Left lung (tissue), 10 donors: ENCODE results near the gene MEGF9. TPM values are rescaled to one million over a fixed set of nuclear protein-coding genes. Genes with fewer than 3 reads are reported as not detected.

Source experiments
- ATAC-seq: fragments of 200-7000 bp; cut with Tn5 transposase; one replicate; pipeline ENCODE4 v1.9.1; 2020; ENCODE audit warnings: moderate library complexity
- DNase-seq, 4 donors: peaks; one replicate each; pipeline ENCODE4 v3.0.0-alpha.2; 2013 to 2020
- H3K27ac ChIP-seq, 2 donors: fragments of 200-600 bp; sonication (generic) in 1 of 2; one replicate each; pipeline versions ENCODE4 v1.5.0 to v1.8.0; 2020 to 2021
- H3K27me3 ChIP-seq, 2 donors: fragments of 200-600 bp; sonication (generic) in 1 of 2; one replicate each; pipeline versions ENCODE4 v1.5.0 to v1.8.0; 2020 to 2021
- H3K36me3 ChIP-seq, 2 donors: fragments of 200-600 bp; sonication (generic) in 1 of 2; one replicate each; pipeline versions ENCODE4 v1.5.0 to v1.8.0; 2020 to 2021
- H3K4me1 ChIP-seq, 2 donors: fragments of 200-600 bp; one replicate each; pipeline ENCODE4 v1.8.0; 2021
- H3K4me3 ChIP-seq, 2 donors: fragments of 200-600 bp; sonication (generic) in 1 of 2; one replicate each; pipeline versions ENCODE4 v1.5.0 to v1.8.0; 2020 to 2021; ENCODE audit warnings: mild to moderate bottlenecking in 1 of 2
- H3K9me3 ChIP-seq, 2 donors: fragments of 200-600 bp; sonication (generic) in 1 of 2; one replicate each; pipeline versions ENCODE4 v1.5.0 to v1.8.0; 2020 to 2021
- CTCF ChIP-seq, 2 donors: fragments of 200-600 bp; sonication (generic) in 1 of 2; IDR thresholded peaks; one replicate each; pipeline versions ENCODE4 v1.5.0 to v1.8.0; 2021; ENCODE audit warnings: antibody characterized with exemption in 2 of 2
- intact Hi-C, 2 donors: fragments of 100-400 bp; cut with DNase I; formaldehyde crosslinking; loops; one replicate each; pipeline versions ENCODE4 v1.11.2 to v1.14.2; 2022
- polyA plus RNA-seq, 6 donors: library from polyadenylated mRNA; unstranded; fragments of 120-200 nt; gene quantifications; one replicate each; pipeline ENCODE4 v1.2.1, GENCODE V29; 2013; ENCODE audit not compliant: insufficient read length in 6 of 6
- total RNA-seq, 2 donors: library from RNA; stranded (reverse); fragmentation: NEBNext Ultra II Directional; extraction: Animal tissue kit (Norgen Biotek cat#: 25700); gene quantifications; one replicate each; pipeline ENCODE4 v1.2.1, GENCODE V29; 2021
- donor health status: DM: no; HTN: yes; CAD: no.
- donor health status: DM: no; HTN: no; CAD: no.

Gene MEGF9
- total and polyA plus RNA-seq, 8 donors: 13.8 to 103 (median 15.3) TPM

GRCh38 chr9:120593955-120594277 is 120.4 kb downstream of the MEGF9 start:
- Histone ChIP-seq H3K36me3 (no peaks in the 10 kb centered on the region), H3K9me3 (no peaks in the 10 kb centered on the region), H3K27ac (no peak overlapping the region), H3K4me1 (no peaks in the 10 kb centered on the region), H3K4me3 (no peak overlapping the region), H3K27me3 (no peaks in the 10 kb centered on the region)
- ATAC-seq (no peak), DNase-seq (no peak)
- TF ChIP-seq CTCF (IDR thresholded peaks at IDR 0.05): no peak
- intact Hi-C loops: no loop called here

- ATAC-seq (no peak), DNase-seq (no peak)
- no peak overlapping the region for H3K27ac ChIP-seq
- intact Hi-C loops: no loop called here
- H3K36me3 ChIP-seq: no peaks in the 10 kb centered on the region
- no peaks in the 10 kb centered on the region for H3K27me3 ChIP-seq
- H3K4me3 ChIP-seq: no peak overlapping the region
- no peaks in the 10 kb centered on the region for H3K9me3 ChIP-seq
- H3K4me1 ChIP-seq: no peaks in the 10 kb centered on the region
- no peak for TF ChIP-seq CTCF (IDR thresholded peaks at IDR 0.05)
These were observed 120.9 kb downstream of the MEGF9 start for GRCh38 chr9:120593250-120593954.

- TF ChIP-seq CTCF (IDR thresholded peaks at IDR 0.05): no peak
- H3K4me3 ChIP-seq: no peak overlapping the region
- DNase-seq (no peak), ATAC-seq (no peak)
- no peaks in the 10 kb centered on the region for H3K9me3 ChIP-seq
- no peaks in the 10 kb centered on the region for H3K4me1 ChIP-seq
- H3K27me3 ChIP-seq: no peaks in the 10 kb centered on the region
- no peaks in the 10 kb centered on the region for H3K36me3 ChIP-seq
- intact Hi-C loops: no loop called here
- no peak overlapping the region for H3K27ac ChIP-seq
These were observed 122.1 kb downstream of the MEGF9 start for GRCh38 chr9:120592210-120592609.

GRCh38 chr9:120587328-120587727 is 126.9 kb downstream of the MEGF9 start:
- H3K4me3 ChIP-seq: no peak overlapping the region
- intact Hi-C loops: no loop called here
- ATAC-seq: no peak

GRCh38 chr9:120583958-120584369 is 130.3 kb downstream of the MEGF9 start:
- DNase-seq (no peak), ATAC-seq (no peak)
- H3K27ac ChIP-seq: no peak overlapping the region
- H3K4me1 ChIP-seq: peaks cover 4 to 5% of the 10 kb centered on the region in 2 donors
- TF ChIP-seq CTCF (IDR thresholded peaks at IDR 0.05): no peak
- H3K27me3 ChIP-seq: no peaks in the 10 kb centered on the region
- no peaks in the 10 kb centered on the region for H3K9me3 ChIP-seq
- no peak overlapping the region for H3K4me3 ChIP-seq
- no peaks in the 10 kb centered on the region for H3K36me3 ChIP-seq
- intact Hi-C loops: no loop called here

More at GRCh38 chr9:120587328-120587727, 126.9 kb downstream of the MEGF9 start:
- no peak for DNase-seq
- no peaks in the 10 kb centered on the region for H3K4me1 ChIP-seq
- no peak overlapping the region for H3K27ac ChIP-seq
- H3K9me3 ChIP-seq: no peaks in the 10 kb centered on the region
- H3K36me3 ChIP-seq: no peaks in the 10 kb centered on the region
- H3K27me3 ChIP-seq: no peaks in the 10 kb centered on the region
- no peak for TF ChIP-seq CTCF (IDR thresholded peaks at IDR 0.05)
